Cardiac muscle cell (in vitro differentiated cells and primary cell): Measurements from ENCODE around the gene TTC28. TPM values are rescaled to one million over a fixed set of nuclear protein-coding genes. Genes with fewer than 3 reads are reported as not detected.

Experiments
- DNase-seq, 2 donors: peaks; one replicate each; pipeline versions ENCODE4 v3.0.0 to v3.0.0-alpha.2; 2010 to 2017; ENCODE audit warnings: low read depth in 1 of 2, low spot score in 1 of 2
- H3K27ac ChIP-seq: fragments of 200-600 bp; sonication (generic); 2 replicates; pipeline ENCODE4 v1.5.1; 2016
- H3K27me3 ChIP-seq: fragments of 200-600 bp; sonication (generic); 2 replicates; pipeline ENCODE4 v1.6.0; 2016; ENCODE audit warnings: control low read depth
- H3K36me3 ChIP-seq: fragments of 200-600 bp; sonication (generic); 2 replicates; pipeline ENCODE4 v1.5.1; 2016; ENCODE audit warnings: control low read depth
- H3K4me1 ChIP-seq: fragments of 200-600 bp; sonication (generic); 2 replicates; pipeline ENCODE4 v1.8.1; 2017; ENCODE audit warnings: low read depth, mild to moderate bottlenecking, mixed run types
- H3K4me3 ChIP-seq: fragments of 200-600 bp; sonication (generic); 2 replicates; pipeline ENCODE4 v1.5.1; 2016; ENCODE audit warnings: mild to moderate bottlenecking
- H3K9me3 ChIP-seq: fragments of 200-600 bp; sonication (generic); 2 replicates; pipeline ENCODE4 v1.5.1; 2017; ENCODE audit warnings: low read depth, mild to moderate bottlenecking, control low read depth
- polyA plus RNA-seq: library from polyadenylated mRNA; unstranded; fragments of >200 nt; fragmentation: Nextera tagmentation; extraction: Ambion mirVana; gene quantifications from 2 replicates; pipeline ENCODE4 v1.2.1, GENCODE V29; 2016
- total RNA-seq: library from RNA; depleted of rRNA; stranded (reverse); fragments of >200 nt; gene quantifications from 2 replicates; pipeline ENCODE4 v1.2.3, GENCODE V29; 2016
- TF ChIP-seq, protein P1 (sequence below): IDR thresholded peaks from 2 replicates; pipeline ENCODE4 v1.5.1; 2012; ENCODE audit warnings: low read depth, mild to moderate bottlenecking, low read length

The TTC28 gene
- total and polyA plus RNA-seq, 2 experiments from 2014 or later: 27.3 to 109 TPM

GRCh38 chr22:28394513-28395110, 285.0 kb downstream of the TTC28 start:
- H3K4me1 ChIP-seq: peaks cover 14% of the 10 kb centered on the region
- no peaks in the 10 kb centered on the region for H3K27me3 ChIP-seq
- H3K4me3 ChIP-seq: no peak overlapping the region
- TF ChIP-seq, protein P1, sequence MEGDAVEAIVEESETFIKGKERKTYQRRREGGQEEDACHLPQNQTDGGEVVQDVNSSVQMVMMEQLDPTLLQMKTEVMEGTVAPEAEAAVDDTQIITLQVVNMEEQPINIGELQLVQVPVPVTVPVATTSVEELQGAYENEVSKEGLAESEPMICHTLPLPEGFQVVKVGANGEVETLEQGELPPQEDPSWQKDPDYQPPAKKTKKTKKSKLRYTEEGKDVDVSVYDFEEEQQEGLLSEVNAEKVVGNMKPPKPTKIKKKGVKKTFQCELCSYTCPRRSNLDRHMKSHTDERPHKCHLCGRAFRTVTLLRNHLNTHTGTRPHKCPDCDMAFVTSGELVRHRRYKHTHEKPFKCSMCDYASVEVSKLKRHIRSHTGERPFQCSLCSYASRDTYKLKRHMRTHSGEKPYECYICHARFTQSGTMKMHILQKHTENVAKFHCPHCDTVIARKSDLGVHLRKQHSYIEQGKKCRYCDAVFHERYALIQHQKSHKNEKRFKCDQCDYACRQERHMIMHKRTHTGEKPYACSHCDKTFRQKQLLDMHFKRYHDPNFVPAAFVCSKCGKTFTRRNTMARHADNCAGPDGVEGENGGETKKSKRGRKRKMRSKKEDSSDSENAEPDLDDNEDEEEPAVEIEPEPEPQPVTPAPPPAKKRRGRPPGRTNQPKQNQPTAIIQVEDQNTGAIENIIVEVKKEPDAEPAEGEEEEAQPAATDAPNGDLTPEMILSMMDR: no peak
- no peaks in the 10 kb centered on the region for H3K36me3 ChIP-seq
- no peak overlapping the region for H3K27ac ChIP-seq
- H3K9me3 ChIP-seq: no peaks in the 10 kb centered on the region
- no peak for DNase-seq

GRCh38 chr22:28381429-28382167, 298.0 kb downstream of the TTC28 start:
- H3K4me3 ChIP-seq: no peak overlapping the region
- no peaks in the 10 kb centered on the region for H3K9me3 ChIP-seq
- no peak overlapping the region for H3K27ac ChIP-seq
- DNase-seq: peak in 1 of 2 donors; percentile 11
- H3K27me3 ChIP-seq: no peaks in the 10 kb centered on the region
- peaks cover 8% of the 10 kb centered on the region for H3K4me1 ChIP-seq
- TF ChIP-seq, protein P1: no peak
- no peaks in the 10 kb centered on the region for H3K36me3 ChIP-seq

DNA sequence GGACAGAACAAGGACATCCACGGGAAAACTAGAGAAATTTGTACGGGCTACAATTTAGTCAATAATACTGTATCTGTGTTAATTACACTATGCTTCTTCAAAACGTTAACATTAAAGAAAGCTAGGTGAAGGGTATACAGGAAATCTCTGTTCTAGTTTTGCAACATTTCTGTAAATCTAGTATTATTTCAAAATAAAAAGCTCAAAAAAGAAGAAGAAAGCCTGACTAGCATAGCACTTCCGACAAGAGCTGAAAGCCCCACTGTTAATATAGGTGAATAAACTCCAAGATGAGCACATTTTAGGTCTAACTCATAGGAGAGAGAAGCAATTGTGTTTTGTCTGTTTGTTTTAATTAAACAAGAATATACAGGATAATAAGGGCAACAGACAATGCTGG, 299.7 kb downstream of the TTC28 start:
- H3K27me3 ChIP-seq: no peaks in the 10 kb centered on the region
- TF ChIP-seq, protein P1: no peak
- H3K4me3 ChIP-seq: no peak overlapping the region

DNA sequence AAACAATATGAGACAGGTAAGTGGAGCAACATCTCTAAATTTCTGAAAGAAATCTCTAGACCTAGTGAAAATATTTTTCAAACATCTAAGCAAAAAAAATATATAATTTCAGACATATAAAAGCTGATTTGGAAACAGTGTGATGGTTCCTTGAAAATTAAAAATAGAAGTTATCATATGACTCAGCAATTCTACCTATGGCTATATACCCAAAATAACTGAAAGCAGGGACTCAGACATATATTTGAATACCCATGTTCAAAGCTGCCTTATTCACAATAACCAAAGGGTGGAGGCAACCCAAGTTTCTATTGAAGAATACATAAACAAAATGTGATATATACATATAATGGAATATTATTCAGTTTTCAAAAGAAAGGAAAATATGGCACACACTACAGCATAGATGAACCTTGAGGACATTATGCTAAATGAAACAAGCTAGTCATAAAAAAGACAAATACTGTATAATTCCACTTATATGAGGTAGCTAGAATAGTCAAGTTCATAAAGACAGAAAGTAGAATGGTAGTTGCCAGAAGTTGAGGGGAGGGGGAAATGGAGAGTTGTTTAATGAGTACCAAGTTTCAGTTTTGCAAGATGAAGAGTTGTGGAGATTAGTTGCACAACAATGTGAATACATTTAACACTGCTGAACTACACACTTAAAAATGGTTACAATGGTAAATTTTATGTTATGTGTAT, 300.4 kb downstream of the TTC28 start:
- Histone ChIP-seq H3K36me3 (no peaks in the 10 kb centered on the region), H3K27ac (no peak overlapping the region), H3K4me3 (no peak overlapping the region), H3K9me3 (no peaks in the 10 kb centered on the region), H3K4me1 (peaks cover 18% of the 10 kb centered on the region), H3K27me3 (no peaks in the 10 kb centered on the region)
- TF ChIP-seq, protein P1: no peak
- DNase-seq: peak in 1 of 2 donors; percentile 40

More for the DNA sequence above, 299.7 kb downstream of the TTC28 start:
- Histone ChIP-seq H3K9me3 (no peaks in the 10 kb centered on the region), H3K36me3 (no peaks in the 10 kb centered on the region), H3K4me1 (peaks cover 15% of the 10 kb centered on the region), H3K27ac (no peak overlapping the region)
- no peak for DNase-seq

GRCh38 chr22:28375761-28376534, 303.7 kb downstream of the TTC28 start:
- H3K4me3 ChIP-seq: no peak overlapping the region
- TF ChIP-seq, protein P1: no peak
- peak overlapping the region; percentile 83 for H3K27ac ChIP-seq
- H3K4me1 ChIP-seq: peaks cover 31% of the 10 kb centered on the region
- peak in 1 of 2 donors; percentile 72 for DNase-seq
- no peaks in the 10 kb centered on the region for H3K27me3 ChIP-seq
- H3K9me3 ChIP-seq: no peaks in the 10 kb centered on the region
- no peaks in the 10 kb centered on the region for H3K36me3 ChIP-seq
